GM23338 (cell line): ENCODE data around the gene FBF1.

Experiments used
- CREB1 ChIP-seq: fragments of 250-450 bp; sonication (Bioruptor Pico); IDR thresholded peaks from 2 replicates; pipeline ENCODE4 v1.5.0; 2020; ENCODE audit warnings: low read depth, mild to moderate bottlenecking, moderate library complexity
- EZH2 ChIP-seq: fragments of 200-600 bp; sonication (generic); IDR thresholded peaks from one replicate; pipeline ENCODE4 v1.8.0; 2017; ENCODE audit warnings: antibody characterized with exemption, mild to moderate bottlenecking, low read depth; ENCODE audit not compliant: unreplicated experiment
- EZH2phosphoT487 ChIP-seq: fragments of 200-600 bp; sonication (generic); IDR thresholded peaks from one replicate; pipeline ENCODE4 v1.8.1; 2018; ENCODE audit warnings: antibody characterized with exemption; ENCODE audit not compliant: unreplicated experiment
- JUNB ChIP-seq: IDR thresholded peaks from one replicate; pipeline ENCODE4 v1.6.1; 2016; ENCODE audit warnings: antibody characterized with exemption; ENCODE audit not compliant: unreplicated experiment
- NANOG ChIP-seq: IDR thresholded peaks from 2 replicates; pipeline ENCODE4 v1.6.1; 2016; ENCODE audit warnings: antibody characterized with exemption, borderline replicate concordance
- POLR2AphosphoS5 ChIP-seq: IDR thresholded peaks from 2 replicates; pipeline ENCODE4 v1.6.1; 2016; ENCODE audit warnings: antibody characterized with exemption, low read depth
- ZNF114 ChIP-seq: fragments of 250-450 bp; sonication (Bioruptor Pico); IDR thresholded peaks from 2 replicates; pipeline ENCODE4 v1.5.0; 2020; ENCODE audit warnings: mild to moderate bottlenecking, moderate library complexity
- ZNF331 ChIP-seq: fragments of 250-450 bp; sonication (Bioruptor Pico); IDR thresholded peaks from 2 replicates; pipeline ENCODE4 v1.5.0; 2020; ENCODE audit warnings: low read depth, mild to moderate bottlenecking, moderate library complexity
- TF ChIP-seq, protein P1 (sequence below), 2 experiments: fragments of 200-600 bp in 1 of 2; sonication (generic) in 1 of 2; conservative IDR thresholded peaks; 2 replicates each; pipeline versions ENCODE4 v1.5.1 to v1.6.1; 2016 to 2017; ENCODE audit warnings: antibody characterized with exemption in 2 of 2, low read depth in 2 of 2, mild to moderate bottlenecking in 2 of 2, moderate library complexity in 1 of 2
- TF ChIP-seq, protein P2 (sequence below): IDR thresholded peaks from one replicate; pipeline ENCODE4 v1.6.1; 2018; ENCODE audit warnings: antibody characterized with exemption; ENCODE audit not compliant: unreplicated experiment
- TF ChIP-seq, protein P3 (sequence below): IDR thresholded peaks from 2 replicates; pipeline ENCODE4 v1.6.1; 2016; ENCODE audit warnings: antibody characterized with exemption
- TF ChIP-seq, protein P4 (sequence below): fragments of 250-450 bp; sonication (Bioruptor Pico); IDR thresholded peaks from 2 replicates; pipeline ENCODE4 v1.5.0; 2020; ENCODE audit warnings: mild to moderate bottlenecking, moderate library complexity

DNA sequence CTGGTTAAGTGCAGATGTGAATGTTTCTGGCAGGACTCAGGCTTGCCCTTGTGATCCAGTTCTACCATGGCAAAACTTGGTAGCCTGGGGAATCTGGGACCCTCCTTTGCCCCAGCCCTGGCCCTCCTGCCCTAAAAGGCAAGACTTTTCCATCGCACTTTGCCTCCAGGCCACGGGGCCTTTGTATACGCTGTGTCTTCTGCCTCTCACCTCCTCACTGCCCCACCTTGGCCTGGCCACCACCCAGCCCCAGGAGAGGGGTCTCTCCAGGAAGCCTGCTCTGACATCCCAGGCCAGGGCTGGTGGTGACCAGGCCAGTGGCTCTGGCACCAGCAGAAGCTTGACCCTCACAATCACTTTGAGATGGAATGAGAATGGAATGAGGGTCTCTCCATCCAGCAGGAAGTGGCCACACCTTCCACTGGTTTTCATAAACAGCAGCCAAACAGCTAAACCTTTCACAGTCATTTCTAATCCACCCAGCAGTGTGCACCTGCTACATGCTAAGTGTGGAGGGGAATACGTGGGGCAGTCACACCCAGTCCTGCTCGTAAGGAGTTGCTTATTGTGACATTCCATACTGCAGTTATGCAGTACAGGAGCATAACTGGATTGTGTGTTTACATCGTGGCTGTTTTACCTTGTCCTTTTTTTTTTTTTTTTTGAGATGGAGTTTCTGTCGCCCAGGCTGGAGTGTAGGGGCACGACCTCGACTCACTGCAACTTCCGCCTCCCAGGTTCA is 34.5 kb downstream of the FBF1 start:
- TF ChIP-seq, protein P1, sequence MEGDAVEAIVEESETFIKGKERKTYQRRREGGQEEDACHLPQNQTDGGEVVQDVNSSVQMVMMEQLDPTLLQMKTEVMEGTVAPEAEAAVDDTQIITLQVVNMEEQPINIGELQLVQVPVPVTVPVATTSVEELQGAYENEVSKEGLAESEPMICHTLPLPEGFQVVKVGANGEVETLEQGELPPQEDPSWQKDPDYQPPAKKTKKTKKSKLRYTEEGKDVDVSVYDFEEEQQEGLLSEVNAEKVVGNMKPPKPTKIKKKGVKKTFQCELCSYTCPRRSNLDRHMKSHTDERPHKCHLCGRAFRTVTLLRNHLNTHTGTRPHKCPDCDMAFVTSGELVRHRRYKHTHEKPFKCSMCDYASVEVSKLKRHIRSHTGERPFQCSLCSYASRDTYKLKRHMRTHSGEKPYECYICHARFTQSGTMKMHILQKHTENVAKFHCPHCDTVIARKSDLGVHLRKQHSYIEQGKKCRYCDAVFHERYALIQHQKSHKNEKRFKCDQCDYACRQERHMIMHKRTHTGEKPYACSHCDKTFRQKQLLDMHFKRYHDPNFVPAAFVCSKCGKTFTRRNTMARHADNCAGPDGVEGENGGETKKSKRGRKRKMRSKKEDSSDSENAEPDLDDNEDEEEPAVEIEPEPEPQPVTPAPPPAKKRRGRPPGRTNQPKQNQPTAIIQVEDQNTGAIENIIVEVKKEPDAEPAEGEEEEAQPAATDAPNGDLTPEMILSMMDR (conservative IDR thresholded peaks at IDR 0.05; ENCODE audit: low read depth in 2 of 2), result no peak
- no peak for TF ChIP-seq EZH2
- TF ChIP-seq POLR2AphosphoS5, result no peak
- no peak for TF ChIP-seq ZNF114 (CRISPR knock-in tag)
- TF ChIP-seq, protein P2, sequence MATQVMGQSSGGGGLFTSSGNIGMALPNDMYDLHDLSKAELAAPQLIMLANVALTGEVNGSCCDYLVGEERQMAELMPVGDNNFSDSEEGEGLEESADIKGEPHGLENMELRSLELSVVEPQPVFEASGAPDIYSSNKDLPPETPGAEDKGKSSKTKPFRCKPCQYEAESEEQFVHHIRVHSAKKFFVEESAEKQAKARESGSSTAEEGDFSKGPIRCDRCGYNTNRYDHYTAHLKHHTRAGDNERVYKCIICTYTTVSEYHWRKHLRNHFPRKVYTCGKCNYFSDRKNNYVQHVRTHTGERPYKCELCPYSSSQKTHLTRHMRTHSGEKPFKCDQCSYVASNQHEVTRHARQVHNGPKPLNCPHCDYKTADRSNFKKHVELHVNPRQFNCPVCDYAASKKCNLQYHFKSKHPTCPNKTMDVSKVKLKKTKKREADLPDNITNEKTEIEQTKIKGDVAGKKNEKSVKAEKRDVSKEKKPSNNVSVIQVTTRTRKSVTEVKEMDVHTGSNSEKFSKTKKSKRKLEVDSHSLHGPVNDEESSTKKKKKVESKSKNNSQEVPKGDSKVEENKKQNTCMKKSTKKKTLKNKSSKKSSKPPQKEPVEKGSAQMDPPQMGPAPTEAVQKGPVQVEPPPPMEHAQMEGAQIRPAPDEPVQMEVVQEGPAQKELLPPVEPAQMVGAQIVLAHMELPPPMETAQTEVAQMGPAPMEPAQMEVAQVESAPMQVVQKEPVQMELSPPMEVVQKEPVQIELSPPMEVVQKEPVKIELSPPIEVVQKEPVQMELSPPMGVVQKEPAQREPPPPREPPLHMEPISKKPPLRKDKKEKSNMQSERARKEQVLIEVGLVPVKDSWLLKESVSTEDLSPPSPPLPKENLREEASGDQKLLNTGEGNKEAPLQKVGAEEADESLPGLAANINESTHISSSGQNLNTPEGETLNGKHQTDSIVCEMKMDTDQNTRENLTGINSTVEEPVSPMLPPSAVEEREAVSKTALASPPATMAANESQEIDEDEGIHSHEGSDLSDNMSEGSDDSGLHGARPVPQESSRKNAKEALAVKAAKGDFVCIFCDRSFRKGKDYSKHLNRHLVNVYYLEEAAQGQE, result no peak
- no peak for TF ChIP-seq EZH2phosphoT487
- TF ChIP-seq JUNB, result no peak
- TF ChIP-seq NANOG, result no peak
- TF ChIP-seq CREB1 (CRISPR knock-in tag), result no peak
- no peak for TF ChIP-seq ZNF331 (CRISPR knock-in tag)
- TF ChIP-seq, protein P3, sequence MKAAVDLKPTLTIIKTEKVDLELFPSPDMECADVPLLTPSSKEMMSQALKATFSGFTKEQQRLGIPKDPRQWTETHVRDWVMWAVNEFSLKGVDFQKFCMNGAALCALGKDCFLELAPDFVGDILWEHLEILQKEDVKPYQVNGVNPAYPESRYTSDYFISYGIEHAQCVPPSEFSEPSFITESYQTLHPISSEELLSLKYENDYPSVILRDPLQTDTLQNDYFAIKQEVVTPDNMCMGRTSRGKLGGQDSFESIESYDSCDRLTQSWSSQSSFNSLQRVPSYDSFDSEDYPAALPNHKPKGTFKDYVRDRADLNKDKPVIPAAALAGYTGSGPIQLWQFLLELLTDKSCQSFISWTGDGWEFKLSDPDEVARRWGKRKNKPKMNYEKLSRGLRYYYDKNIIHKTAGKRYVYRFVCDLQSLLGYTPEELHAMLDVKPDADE, result no peak
- TF ChIP-seq, protein P4, sequence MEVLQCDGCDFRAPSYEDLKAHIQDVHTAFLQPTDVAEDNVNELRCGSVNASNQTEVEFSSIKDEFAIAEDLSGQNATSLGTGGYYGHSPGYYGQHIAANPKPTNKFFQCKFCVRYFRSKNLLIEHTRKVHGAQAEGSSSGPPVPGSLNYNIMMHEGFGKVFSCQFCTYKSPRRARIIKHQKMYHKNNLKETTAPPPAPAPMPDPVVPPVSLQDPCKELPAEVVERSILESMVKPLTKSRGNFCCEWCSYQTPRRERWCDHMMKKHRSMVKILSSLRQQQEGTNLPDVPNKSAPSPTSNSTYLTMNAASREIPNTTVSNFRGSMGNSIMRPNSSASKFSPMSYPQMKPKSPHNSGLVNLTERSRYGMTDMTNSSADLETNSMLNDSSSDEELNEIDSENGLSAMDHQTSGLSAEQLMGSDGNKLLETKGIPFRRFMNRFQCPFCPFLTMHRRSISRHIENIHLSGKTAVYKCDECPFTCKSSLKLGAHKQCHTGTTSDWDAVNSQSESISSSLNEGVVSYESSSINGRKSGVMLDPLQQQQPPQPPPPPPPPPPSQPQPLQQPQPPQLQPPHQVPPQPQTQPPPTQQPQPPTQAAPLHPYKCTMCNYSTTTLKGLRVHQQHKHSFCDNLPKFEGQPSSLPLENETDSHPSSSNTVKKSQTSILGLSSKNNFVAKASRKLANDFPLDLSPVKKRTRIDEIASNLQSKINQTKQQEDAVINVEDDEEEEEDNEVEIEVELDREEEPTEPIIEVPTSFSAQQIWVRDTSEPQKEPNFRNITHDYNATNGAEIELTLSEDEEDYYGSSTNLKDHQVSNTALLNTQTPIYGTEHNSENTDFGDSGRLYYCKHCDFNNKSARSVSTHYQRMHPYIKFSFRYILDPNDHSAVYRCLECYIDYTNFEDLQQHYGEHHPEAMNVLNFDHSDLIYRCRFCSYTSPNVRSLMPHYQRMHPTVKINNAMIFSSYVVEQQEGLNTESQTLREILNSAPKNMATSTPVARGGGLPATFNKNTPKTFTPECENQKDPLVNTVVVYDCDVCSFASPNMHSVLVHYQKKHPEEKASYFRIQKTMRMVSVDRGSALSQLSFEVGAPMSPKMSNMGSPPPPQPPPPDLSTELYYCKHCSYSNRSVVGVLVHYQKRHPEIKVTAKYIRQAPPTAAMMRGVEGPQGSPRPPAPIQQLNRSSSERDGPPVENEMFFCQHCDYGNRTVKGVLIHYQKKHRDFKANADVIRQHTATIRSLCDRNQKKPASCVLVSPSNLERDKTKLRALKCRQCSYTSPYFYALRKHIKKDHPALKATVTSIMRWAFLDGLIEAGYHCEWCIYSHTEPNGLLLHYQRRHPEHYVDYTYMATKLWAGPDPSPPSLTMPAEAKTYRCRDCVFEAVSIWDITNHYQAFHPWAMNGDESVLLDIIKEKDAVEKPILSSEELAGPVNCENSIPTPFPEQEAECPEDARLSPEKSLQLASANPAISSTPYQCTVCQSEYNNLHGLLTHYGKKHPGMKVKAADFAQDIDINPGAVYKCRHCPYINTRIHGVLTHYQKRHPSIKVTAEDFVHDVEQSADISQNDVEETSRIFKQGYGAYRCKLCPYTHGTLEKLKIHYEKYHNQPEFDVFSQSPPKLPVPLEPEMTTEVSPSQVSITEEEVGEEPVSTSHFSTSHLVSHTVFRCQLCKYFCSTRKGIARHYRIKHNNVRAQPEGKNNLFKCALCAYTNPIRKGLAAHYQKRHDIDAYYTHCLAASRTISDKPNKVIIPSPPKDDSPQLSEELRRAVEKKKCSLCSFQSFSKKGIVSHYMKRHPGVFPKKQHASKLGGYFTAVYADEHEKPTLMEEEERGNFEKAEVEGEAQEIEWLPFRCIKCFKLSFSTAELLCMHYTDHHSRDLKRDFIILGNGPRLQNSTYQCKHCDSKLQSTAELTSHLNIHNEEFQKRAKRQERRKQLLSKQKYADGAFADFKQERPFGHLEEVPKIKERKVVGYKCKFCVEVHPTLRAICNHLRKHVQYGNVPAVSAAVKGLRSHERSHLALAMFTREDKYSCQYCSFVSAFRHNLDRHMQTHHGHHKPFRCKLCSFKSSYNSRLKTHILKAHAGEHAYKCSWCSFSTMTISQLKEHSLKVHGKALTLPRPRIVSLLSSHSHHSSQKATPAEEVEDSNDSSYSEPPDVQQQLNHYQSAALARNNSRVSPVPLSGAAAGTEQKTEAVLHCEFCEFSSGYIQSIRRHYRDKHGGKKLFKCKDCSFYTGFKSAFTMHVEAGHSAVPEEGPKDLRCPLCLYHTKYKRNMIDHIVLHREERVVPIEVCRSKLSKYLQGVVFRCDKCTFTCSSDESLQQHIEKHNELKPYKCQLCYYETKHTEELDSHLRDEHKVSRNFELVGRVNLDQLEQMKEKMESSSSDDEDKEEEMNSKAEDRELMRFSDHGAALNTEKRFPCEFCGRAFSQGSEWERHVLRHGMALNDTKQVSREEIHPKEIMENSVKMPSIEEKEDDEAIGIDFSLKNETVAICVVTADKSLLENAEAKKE (CRISPR knock-in tag), result no peak
